HG03103 (cell line): ENCODE results near the gene CCDC30.
"Not testable (repeated sequence)": the region's sequence is repeated elsewhere in the genome, so short reads cannot be mapped to it uniquely, and the experiment has no call there.

Experiments used
- ATAC-seq: cut with Tn5 transposase; IDR thresholded peaks from one replicate; pipeline ENCODE4 v1.9.1; 2021; ENCODE audit warnings: low read depth; ENCODE audit not compliant: unreplicated experiment

CCDC30 gene

DNA sequence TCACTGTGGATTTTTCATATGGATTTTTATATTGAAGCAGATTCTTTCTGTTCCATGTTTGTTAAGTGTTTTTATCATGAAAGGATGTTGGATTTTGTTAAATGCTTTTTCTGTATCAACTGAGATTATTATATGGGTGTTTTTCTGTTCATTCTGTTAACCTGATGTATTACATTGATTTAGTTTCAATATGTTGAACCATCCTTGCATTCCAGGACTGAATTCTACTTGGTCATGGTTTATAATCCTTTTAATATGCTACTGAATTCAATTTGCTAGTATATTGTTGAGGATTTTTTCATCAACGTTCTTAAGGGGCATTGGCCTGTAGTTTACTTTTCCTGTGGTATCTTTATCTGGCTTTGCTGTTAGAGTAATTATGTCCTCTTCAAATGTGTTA lies 55.8 kb downstream of the CCDC30 start:
- no peak for ATAC-seq

DNA sequence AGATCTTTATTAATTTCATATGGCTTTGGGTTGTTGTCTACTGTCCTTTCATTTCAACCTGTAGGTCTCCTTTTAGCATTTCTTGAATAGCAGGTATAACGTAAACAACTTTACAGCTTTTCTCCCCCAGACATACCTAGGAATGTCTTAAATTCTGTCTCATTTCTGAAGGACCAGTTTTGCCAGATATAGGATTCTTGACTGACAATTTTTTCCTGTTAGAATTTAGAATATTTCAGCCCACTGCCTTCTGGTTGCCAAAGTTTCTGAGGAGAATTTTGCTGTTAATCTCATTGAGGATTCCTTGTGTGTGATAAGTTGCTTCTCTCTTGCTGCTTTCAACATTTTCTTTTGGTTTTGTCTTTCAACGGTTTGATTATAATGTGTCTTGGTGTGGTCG lies 60.1 kb downstream of the CCDC30 start:
- no peak for ATAC-seq

DNA sequence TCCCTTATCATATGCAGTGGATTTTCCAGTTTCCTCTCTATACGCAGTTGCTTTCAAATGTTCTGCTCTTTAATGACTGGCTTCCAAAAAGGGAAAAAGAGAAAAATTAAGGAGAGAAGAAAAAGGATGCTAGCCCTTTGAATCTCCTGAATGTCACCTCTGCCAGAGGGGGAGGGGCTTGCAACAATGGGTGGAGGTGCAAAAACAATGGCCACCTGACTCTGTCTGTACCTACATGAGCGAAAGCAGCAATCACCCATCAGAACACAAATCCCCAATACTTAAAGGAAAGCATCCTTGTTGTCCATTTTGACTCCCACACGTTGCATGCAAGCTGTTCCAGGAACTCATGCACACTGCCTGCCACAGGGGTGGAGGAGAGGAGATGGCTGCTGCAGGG lies 61.2 kb downstream of the CCDC30 start:
- ATAC-seq: no peak

DNA sequence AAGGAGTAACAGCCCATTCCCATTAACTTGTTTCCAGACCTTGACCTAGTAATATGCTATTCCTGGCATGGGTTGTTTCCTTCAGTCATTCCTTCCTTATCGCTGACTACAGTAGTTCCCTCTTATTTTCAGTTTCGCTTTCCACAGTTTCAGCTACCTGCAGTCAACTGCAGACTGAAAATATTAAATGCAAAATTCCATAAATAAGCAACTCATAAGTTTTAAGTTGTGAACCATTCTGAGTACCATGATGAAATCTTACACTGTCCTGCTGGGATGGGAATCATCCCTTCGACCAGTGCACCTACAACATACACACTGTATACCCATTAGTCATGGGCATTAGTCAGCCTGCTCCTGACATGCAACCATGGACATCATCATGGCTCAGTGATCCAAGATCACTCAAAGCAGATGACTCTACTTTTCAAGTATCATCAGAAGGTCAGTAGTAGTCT lies 66.7 kb downstream of the CCDC30 start:
- no peak for ATAC-seq

DNA sequence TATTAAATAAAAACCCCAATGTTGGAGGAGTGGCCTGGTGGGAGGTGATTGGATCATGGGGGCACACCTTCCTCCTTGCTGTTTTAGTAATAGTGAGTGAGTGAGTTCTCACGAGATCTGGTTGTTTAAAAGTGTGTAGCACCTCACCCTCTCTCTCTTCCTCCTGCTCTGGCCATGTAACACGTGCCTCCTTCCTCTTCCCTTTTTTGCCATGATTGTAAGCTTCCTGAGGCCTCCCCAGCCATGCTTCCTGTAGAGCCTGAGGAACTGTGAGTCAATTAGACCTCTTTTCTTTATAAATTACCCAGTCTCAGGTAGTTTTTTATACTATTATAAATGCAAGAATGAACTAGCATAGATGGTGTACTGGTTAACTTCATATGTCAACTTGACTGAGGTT lies 68.0 kb downstream of the CCDC30 start:
- ATAC-seq: no peak

DNA sequence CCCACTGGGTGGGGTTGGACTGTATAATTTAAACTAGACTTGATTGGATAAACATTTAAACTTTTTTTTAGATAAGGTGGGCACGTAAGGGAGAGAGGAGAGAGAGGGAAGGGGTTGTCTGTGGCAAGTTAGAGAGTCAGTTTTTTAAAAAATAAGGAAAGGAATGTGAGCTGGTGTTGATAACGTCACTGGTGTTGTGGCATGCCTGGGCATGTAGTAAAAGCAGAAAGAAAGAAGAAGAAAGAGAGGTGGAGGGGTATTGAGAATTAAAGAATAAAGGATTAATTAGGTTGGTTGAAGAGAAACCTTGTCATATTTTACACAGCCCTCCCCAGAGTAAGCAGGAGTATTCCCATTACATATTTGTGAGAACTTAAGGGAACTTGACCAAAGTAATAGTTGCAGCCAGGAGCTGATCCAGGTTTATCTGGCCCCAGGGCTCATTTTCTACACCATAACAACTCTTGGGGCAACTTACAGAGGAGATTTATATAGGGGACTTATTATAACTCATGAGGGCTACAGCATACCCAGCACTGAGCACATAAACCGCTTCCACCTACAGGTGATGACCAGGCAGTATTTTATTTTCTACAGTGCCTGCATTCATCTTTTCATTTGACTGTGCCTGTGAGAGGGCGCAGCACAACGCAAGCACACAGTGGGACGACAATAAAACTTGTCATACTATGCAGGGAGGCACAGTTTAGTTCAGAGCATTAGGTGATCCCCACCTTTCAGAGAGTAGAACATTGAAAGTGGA lies 70.2 kb downstream of the CCDC30 start:
- no peak for ATAC-seq

DNA sequence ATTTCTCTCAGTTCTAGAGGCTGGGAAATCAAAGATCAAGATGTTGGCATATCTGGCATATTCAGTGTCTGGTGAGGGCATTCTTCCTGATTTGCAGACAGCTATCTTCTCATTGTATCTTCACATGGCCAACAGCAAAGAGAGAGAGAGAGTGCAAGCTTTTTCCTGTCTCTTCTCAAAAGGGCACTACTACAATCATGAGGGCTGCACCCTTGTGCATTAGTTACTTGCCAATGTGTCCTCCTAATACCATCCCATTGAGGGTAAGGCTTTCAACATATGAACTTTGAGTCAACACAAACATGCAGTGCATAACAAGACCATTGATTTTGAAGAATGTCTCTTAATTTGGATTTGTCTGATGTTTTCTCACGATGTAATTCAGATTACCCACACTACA lies 78.0 kb downstream of the CCDC30 start:
- no peak for ATAC-seq

DNA sequence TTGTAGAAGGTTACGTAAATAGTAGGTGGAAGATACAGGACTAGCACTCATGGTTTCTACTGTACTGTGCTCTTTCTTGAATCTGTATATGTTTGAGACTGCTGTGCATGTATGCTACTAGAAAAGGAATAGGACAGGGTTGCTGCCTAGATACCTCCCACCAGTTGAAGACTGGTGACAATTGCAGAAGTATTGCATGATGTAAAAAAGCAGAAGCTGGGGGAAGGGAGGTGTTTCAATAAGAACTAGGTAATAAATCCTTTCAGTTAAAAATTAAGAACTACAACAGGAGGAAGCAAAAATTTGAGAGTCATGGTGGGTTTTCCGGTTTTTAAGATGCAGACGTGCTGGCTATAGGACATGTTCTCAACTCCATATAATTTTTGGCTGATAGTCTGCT lies 88.1 kb downstream of the CCDC30 start:
- ATAC-seq: no peak

DNA sequence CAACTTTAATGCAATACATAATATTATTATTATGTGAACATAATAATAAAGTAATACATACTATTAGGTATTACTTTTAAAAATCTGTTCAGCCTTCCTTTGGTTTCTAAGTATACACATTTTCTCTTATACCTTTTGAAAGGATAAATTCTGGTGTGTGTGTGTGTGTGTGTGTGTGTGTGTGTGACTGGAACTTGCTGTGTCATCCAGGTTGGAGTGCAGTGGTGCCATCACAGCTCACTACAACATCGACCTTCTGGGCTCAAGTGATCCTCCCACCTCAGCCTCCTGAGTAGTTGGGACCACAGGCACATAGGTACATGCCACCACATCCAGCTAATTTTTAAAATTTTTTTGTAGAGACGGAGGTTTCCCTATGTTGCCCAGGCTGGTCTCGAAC lies 88.5 kb downstream of the CCDC30 start:
- no peak for ATAC-seq

DNA sequence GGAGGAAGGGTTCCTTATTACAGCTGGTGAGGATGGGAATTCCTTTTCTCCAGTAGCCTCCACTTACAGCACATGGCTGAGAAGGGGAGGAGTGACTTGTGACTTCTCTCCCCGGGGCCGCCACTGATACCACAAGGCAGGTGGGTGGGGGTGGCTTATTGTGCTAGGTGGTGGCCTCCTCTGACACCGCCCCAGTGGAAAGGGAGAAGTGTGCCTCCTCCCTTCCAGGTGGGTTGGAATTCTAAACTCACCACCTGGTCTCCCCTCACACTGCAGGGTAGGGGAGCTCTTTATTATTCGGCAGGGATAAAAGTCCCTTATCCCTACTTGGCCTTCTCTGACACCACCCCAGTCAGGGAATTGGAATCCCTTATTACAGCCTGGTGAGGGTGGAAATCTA lies 89.5 kb downstream of the CCDC30 start:
- ATAC-seq: no peak

DNA sequence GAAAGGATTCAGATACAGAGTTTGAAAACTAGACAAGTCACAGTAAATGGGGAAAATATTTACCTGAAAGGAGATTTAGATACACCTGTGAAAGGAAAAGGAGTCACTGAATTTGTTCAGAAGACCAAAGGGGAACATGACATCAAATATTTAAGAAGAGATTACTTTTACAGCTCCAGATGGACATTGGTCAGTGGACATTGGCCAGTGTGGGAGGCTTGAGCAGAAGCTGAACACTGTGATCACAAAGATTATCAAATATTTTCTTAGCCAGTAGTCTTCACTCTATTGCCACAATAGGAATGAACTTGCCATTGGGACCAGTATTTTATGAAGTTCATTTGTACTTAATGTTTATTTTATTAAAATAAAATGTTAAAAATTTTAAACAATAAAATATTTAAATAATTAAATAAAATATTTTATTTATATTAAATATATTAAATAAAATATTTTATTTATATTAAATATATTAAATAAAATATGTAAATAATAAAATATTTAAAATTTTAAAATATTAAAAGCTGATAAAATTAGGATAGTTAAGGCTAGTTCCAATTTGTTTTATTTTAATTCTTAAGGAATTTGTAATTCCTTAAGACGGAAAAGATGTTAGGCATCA lies 94.3 kb downstream of the CCDC30 start:
- no peak for ATAC-seq

DNA sequence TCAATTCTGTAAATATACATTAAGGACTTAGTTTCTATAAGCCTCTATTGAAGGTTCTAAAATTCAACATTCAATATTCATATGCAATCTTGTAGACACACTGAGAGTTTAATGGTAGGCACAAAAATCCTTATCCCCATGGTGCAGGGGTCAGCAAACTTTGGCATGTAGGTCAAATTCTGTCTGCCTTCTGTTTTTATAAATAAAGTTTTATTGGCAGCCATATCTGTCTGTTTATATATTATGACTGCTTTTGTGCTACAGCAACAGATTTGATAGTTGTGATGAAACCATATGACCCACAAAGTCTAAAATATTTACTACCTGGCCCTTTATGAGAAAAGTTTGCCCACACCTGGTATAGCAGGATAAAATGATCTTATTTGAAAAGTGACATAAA lies 104.0 kb downstream of the CCDC30 start:
- no peak for ATAC-seq

DNA sequence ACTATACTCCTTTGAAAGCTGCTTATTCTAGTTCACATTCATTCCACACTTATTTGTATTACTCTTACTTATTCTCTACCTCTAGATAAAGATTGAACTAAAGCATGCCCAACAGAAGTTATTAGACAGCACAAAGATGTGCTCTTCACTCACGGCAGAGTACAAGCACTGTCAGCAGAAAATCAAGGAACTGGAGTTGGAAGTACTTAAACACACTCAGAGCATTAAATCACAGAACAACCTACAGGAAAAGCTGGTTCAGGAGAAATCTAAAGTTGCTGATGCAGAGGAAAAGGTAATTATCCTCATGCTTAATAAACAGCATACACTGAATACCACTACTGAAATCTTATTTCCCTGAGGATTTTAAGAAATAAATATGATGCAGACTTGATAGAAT lies 113.8 kb downstream of the CCDC30 start:
- ATAC-seq: no peak

DNA sequence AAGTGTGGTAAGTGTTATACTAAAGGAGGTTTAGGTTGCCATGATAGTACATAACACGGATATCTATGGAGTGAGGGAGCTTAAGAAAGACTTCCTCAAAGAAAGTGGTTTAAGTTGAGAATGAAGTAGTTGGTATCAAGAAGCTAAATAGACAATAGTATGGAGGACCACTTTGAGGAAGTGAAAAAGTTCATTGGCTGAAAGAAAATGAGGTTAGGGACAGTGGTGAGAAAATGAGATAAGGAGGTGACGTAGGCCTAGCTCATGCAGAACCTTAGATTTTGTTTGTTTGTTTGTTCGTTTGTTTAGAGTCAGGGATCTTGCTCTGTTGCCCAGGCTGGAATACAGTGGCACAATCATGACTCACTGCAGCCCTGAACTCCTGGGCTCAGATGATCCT lies 122.9 kb downstream of the CCDC30 start:
- ATAC-seq: no peak

DNA sequence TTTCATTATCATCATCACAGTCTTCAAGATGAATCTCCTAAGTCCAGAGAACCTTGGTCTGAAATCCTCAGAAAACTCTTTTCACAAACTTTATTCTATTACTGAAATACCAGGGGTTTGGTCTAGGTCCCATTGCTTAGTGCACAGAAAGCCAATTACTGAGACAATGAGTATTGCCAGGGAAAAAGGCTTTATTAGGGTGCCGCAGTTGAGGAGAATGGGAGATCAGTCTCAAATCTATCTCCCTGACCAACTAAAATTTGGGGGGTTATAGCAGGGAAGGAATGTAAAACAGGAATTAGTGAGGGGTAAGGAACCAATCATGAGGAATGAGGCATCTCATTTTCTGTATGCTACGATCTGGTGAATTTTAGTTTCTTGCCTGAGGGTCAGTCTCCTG lies 124.7 kb downstream of the CCDC30 start:
- ATAC-seq: no peak

DNA sequence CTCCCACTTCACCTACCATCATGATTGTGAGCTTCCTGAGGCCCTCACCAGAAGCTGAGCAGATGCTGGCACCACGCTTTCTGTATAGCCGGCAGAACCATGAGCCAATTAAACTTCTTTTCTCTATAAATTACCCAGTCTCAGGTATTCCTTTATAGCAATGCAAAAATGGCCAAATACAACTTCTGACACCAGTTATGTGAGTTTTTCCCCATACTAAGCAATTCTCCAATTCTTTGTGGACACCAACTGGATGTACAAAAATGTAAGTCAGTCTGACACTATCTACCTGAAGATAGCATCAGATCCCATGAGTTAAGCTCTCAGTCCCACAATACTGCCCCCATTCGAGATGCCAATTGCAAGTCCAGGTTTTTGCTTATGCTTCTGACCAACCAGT lies 129.7 kb downstream of the CCDC30 start:
- ATAC-seq: no peak

DNA sequence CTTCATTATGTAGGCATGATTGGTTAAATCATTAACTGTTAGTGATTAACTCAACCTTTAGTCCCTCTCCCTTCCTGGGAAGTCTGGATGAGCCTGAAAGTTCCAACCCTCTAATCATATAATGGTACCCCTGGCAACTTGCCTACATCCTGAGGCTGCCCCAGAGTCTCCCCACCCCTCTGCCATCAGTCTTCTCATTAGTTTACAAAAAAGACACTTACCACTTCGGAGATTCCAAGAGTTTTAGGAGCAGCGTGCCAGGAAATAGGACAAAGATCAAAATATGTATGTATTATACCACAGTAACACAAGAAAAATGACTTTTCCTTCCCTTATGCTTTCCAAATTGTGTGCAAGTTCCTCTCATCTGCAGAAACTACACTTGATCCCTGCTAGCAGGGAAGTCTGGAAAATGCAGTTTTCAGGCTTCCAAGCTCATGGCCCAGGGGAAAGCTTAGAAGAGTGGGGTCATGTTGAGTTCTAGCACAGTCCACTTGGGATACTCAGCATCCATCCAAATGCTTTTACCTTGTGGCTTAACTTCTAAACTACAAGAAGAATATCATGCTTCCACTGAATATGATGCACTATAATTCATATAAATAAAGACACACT lies 130.5 kb downstream of the CCDC30 start:
- no peak for ATAC-seq

DNA sequence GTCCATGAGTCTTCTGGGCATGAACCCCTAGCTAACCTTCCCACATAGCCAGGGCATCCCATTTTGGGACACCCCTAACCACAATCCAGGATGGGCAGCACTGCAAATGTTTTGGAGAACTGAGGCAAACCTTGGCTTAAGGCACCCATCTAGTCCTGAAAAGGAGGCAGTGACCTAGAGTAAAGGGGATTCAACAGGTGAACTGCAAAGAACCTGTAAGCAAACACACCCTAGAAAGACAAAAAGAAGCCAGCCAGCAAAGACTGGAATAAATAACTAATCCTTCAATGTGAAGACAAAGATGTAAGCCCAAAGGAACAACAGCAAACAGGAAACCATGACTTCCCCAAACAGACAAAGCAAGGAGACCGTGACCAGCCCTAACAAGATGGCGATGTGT lies 138.4 kb downstream of the CCDC30 start:
- no peak for ATAC-seq

DNA sequence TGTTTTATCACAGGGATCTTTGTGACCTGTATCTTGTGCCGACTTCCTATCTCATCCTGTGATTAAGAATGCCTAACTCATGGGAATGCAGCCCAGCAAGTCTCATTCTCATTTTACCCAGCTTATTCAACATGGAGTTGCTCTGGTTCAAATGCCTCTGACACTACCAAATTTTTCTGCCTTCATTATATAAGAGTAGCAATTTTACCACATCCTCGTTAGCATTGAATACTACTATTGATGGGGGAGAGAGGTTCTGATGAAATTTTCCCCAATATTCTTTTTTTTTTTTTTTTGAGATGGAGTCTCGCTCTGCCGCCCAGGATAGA lies 150.7 kb downstream of the CCDC30 start:
- ATAC-seq: no peak

DNA sequence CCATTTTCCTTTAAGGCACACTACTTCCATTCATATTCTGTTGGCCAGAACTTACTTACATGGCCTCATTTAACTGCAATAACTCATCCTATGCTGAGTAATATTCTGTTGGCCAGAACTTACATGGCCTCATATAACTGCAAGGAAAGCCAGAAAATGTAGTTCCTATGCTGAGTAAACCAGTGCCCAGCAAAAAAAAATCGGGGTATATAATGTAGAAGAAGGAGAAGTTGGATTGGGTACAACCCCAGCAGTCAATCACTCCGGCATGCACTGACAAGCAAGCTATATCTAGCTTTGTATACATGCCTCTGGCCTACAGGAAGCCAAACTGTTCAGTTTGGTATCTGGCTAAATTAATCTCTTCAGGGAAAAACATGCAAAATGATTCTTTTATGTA lies 155.8 kb downstream of the CCDC30 start:
- no peak for ATAC-seq

DNA sequence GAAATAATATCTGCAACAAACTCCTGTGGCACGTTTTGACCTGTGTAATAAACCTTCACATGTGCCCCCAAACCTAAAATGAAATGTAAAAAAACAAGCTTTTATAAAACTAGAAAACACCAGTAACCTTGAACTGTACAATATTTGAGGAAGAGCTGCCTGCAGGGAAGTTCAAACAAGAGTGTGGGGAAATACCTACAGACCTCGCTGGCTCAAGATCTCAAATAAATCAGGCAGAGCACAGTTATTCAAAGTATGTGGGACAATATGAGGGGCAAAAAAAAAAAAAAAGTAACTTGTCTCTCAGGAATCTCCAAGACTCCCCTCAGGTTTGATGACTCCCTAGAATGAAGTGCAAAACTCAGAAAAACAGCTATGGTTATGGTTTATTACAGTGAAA lies 157.2 kb downstream of the CCDC30 start:
- no peak for ATAC-seq

DNA sequence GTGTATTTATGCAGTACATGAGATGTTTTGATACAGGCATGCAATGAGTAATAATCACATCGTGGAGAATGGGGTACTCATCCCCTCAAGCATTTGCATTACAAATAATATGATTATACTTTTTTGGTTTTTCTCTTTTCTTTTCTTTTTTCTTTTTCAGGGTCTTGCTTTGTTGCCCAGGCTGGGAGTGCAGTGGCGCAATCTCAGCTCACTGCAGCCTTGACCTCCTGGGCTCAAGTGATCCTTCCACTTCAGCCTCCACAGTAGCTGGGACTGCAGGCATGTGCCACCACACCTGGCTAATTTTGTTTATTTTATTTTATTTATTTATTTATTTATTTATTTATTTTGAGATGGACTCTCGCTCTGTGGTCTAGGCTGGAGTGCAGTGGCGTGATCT lies 158.1 kb downstream of the CCDC30 start:
- ATAC-seq: not testable (repeated sequence)
